ENCODE data around the gene HCST. TPM values are rescaled to one million over a fixed set of nuclear protein-coding genes. Genes with fewer than 3 reads are reported as not detected.

Gene HCST
- total and polyA plus RNA-seq, 2 of the 13 experiments (the other 11 are each of a cell fraction or from before 2014, with no cell fraction given) = 0.24 to 1.2 TPM

DNA sequence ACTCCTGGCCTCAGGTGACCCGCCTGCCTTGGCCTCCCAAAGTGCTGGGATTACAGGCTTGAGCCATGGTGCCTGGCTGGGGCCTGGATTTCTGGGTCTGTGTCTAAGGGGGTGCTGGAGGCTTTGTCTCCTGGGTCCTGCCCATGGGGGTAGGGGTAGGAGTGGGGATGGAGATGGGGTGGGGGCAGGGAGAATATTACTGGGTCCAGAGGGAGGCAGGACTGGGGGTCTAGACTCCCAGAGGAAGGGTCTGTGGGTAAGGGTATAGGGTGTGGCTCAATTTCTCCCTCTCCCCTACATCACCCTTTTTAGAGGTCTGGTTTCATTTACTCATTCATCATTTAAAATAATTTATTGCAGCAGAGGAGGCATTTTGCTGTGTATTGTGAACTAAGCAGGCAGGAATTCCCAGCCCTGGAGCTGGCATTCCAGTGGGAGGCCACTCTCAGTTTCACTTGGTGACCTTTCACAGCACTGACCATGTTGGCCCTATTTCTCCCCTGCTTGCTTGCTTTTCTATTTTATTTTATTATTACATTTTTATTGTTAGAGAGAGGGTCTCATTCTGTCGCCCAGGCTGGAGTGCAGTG lies 1.2 kb upstream of the HCST start:
- no peak for FAIRE-seq
- in situ Hi-C loops (cut with HindIII; ENCODE audit: extremely low pct_ligation_motif_present, low pct_unique_long_range_greater_than_20kb) (no loop called here), intact Hi-C loops (cut with micrococcal nuclease; ENCODE audit: unreplicated experiment) (loop anchor here (5.0 kb wide), 1 partner anchor 36 kb away; the partner anchor contains the start of gene LRFN3)
- BruUV-seq (replicated peaks) = no TSS peak
- peak overlapping the region in 2 of 3 experiments; percentile 92; a peak in 2 of 6 replicates for H3K4me3 ChIP-seq (replicated peaks in 1 of 3; ENCODE audit: insufficient read depth in 1 of 3, low read depth in 2 of 3, low read length in 3 of 3)
- no peak overlapping the region for H3K27ac ChIP-seq (ENCODE audit: extremely low read length, insufficient read depth, low read length)
- peaks cover 0 to 10% of the 10 kb centered on the region in 2 experiments; a peak in 1 of 5 replicates for H3K27me3 ChIP-seq (ENCODE audit: control insufficient read depth in 1 of 2, insufficient read depth in 2 of 2, low read length in 2 of 2)
- POLR2A ChIA-PET = interaction anchor here (1.1 to 1.7 kb wide), 2 partner anchors 30 to 153 kb away, joined by 4 read pairs; partner anchors contain the start of gene THAP8
- WGBS (ENCODE audit: low lambda C conversion rate) = 24% methylated on average over 2 of the region's 2 CpGs
- H3K79me2 ChIP-seq (ENCODE audit: insufficient read depth, low read length) = no peaks in the 10 kb centered on the region
- TF ChIP-seq MATR3 (CRISPR knock-in tag; IDR thresholded peaks at IDR 0.05) (no peak), ZNF772 (CRISPR knock-in tag; IDR thresholded peaks at IDR 0.05) (0 out of 2 replicates have a peak, but pooled peaks have one; percentile 5), ZNF33B (CRISPR knock-in tag; IDR thresholded peaks at IDR 0.05) (no peak)
- H3K9ac ChIP-seq (ENCODE audit: insufficient read depth, low read depth, low read length) = no peak overlapping the region; the same call in 1 of the 2 replicates
- H3K36me3 ChIP-seq (replicated peaks in 1 of 2; ENCODE audit: control insufficient read depth in 1 of 2, insufficient read depth in 2 of 2, low read length in 2 of 2) = peaks cover 0 to 9% of the 10 kb centered on the region in 2 experiments; a peak in 2 of 5 replicates
- peak overlapping the region; percentile 78 for H3K4me2 ChIP-seq (ENCODE audit: low read depth, low read length)
- no peak for DNase-seq (ENCODE audit: low spot score)
- no peak for ATAC-seq
- no peaks in the 10 kb centered on the region for H4K20me1 ChIP-seq (ENCODE audit: insufficient read depth, low read length)
- no peak overlapping the region for H2AFZ ChIP-seq (ENCODE audit: low read length)
- CTCF ChIA-PET (ENCODE audit: low intra/inter-chr PET ratio, low total read pairs) = no interaction called here
- H3K9me3 ChIP-seq (ENCODE audit: low read length) = no peaks in the 10 kb centered on the region
- peaks cover 42% of the 10 kb centered on the region for H3K4me1 ChIP-seq (ENCODE audit: insufficient read depth, low read length)

DNA sequence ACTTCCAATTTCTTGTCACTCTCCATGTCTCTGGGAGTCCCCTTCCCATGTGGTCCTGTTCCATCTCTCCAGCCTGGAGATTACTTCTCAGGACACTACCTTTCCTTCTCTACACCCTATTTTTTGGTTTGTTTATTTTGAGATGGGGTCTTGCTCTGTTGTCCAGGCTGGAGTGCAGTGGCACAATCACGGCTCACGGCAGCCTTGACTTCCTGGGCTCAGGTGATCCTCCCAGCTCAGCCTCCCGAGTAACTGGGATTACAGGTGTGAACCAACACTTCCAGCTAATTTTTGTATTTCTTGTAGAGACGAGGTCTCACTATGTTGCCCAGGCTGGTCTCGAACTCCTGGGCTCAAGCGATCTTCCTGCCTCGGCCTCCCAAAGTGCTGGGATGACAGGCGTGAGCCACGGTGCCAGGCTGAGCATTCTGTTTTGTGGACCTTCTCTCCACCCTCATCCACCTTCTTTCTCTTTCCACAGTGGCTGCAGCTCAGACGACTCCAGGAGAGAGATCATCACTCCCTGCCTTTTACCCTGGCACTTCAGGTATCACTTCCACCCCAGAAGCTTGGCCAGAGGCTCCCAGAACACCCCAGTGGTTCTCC lies 644 bp downstream of the HCST start:
- Histone ChIP-seq H3K9ac (ENCODE audit: insufficient read depth, low read depth, low read length) (peak overlapping the region; percentile 26; the same call in 1 of the 2 replicates), H3K4me2 (ENCODE audit: low read depth, low read length) (peak overlapping the region; percentile 72), H4K20me1 (ENCODE audit: insufficient read depth, low read length) (no peaks in the 10 kb centered on the region), H3K79me2 (ENCODE audit: insufficient read depth, low read length) (no peaks in the 10 kb centered on the region), H3K27me3 (ENCODE audit: control insufficient read depth in 1 of 2, insufficient read depth in 2 of 2, low read length in 2 of 2) (peaks cover 0 to 15% of the 10 kb centered on the region in 2 experiments; a peak in 3 of 5 replicates), H2AFZ (ENCODE audit: low read length) (no peak overlapping the region), H3K4me3 (replicated peaks in 1 of 3; ENCODE audit: insufficient read depth in 1 of 3, low read depth in 2 of 3, low read length in 3 of 3) (peak overlapping the region in 2 of 3 experiments; percentile 51 to 65; a peak in 4 of 6 replicates), H3K36me3 (replicated peaks in 1 of 2; ENCODE audit: control insufficient read depth in 1 of 2, insufficient read depth in 2 of 2, low read length in 2 of 2) (no peaks in the 10 kb centered on the region), H3K9me3 (ENCODE audit: low read length) (no peaks in the 10 kb centered on the region), H3K4me1 (ENCODE audit: insufficient read depth, low read length) (peaks cover 48% of the 10 kb centered on the region), H3K27ac (ENCODE audit: extremely low read length, insufficient read depth, low read length) (no peak overlapping the region)
- DNase-seq (ENCODE audit: low spot score) = no peak
- POLR2A ChIA-PET = no interaction called here
- CTCF ChIA-PET (ENCODE audit: low intra/inter-chr PET ratio, low total read pairs) = no interaction called here
- TF ChIP-seq ZNF121 (CRISPR knock-in tag; IDR thresholded peaks at IDR 0.05) (peak; percentile 95), ZFP37 (CRISPR knock-in tag; IDR thresholded peaks at IDR 0.05; ENCODE audit: borderline replicate concordance) (no peak), ZNF468 (CRISPR knock-in tag; IDR thresholded peaks at IDR 0.05) (no peak), ZNF768 (CRISPR knock-in tag; IDR thresholded peaks at IDR 0.05) (no peak)
- TF ChIP-seq, protein P1, sequence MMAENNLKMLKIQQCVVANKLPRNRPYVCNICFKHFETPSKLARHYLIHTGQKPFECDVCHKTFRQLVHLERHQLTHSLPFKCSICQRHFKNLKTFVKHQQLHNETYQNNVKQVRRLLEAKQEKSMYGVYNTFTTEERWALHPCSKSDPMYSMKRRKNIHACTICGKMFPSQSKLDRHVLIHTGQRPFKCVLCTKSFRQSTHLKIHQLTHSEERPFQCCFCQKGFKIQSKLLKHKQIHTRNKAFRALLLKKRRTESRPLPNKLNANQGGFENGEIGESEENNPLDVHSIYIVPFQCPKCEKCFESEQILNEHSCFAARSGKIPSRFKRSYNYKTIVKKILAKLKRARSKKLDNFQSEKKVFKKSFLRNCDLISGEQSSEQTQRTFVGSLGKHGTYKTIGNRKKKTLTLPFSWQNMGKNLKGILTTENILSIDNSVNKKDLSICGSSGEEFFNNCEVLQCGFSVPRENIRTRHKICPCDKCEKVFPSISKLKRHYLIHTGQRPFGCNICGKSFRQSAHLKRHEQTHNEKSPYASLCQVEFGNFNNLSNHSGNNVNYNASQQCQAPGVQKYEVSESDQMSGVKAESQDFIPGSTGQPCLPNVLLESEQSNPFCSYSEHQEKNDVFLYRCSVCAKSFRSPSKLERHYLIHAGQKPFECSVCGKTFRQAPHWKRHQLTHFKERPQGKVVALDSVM (CRISPR knock-in tag; IDR thresholded peaks at IDR 0.05) = 0 out of 2 replicates have a peak, but pooled peaks have one; percentile 18
- ATAC-seq = no peak
- FAIRE-seq = no peak
- 36% methylated on average over 10 of the region's 10 CpGs for WGBS (ENCODE audit: low lambda C conversion rate)
- in situ Hi-C loops (cut with HindIII; ENCODE audit: extremely low pct_ligation_motif_present, low pct_unique_long_range_greater_than_20kb) (no loop called here), intact Hi-C loops (cut with micrococcal nuclease; ENCODE audit: unreplicated experiment) (loop anchor here (5.0 kb wide), 1 partner anchor 34 kb away; the partner anchor contains the start of gene LRFN3)
- no TSS peak for BruUV-seq (replicated peaks)
